ENCODE measurements around the gene TSPAN14. TPM values are rescaled to one million over a fixed set of nuclear protein-coding genes. Genes with fewer than 3 reads are reported as not detected.

Gene TSPAN14
- total and polyA plus RNA-seq, 4 donors = 19.9 to 36.8 (median 27.3) TPM

- TF ChIP-seq CTCF (IDR thresholded peaks at IDR 0.05; ENCODE audit: low read depth, low read length, missing input control) (no peak), ZBTB33 (IDR thresholded peaks at IDR 0.05) (no peak)
Observed at GRCh38 chr10:80528901-80529300, 74.8 kb downstream of the TSPAN14 start (continued).

GRCh38 chr10:80529604-80530003 is 75.5 kb downstream of the TSPAN14 start:
- DNase-seq (ENCODE audit: low spot score) = no peak
- Histone ChIP-seq H3K4me3 (ENCODE audit: low read depth in 1 of 3, low read length in 3 of 3) (no peak overlapping the region), H3K9me3 (ENCODE audit: control insufficient read depth in 4 of 4, low read length in 3 of 4) (no peaks in the 10 kb centered on the region), H3K27ac (ENCODE audit: low read depth in 1 of 2, low read length in 2 of 2) (no peak overlapping the region), H3K9ac (ENCODE audit: low read depth in 1 of 2, low read length in 2 of 2) (no peak overlapping the region), H3K27me3 (ENCODE audit: control insufficient read depth in 4 of 4, insufficient read depth in 4 of 4, low read length in 3 of 4) (no peaks in the 10 kb centered on the region), H3K4me1 (ENCODE audit: control insufficient read depth in 4 of 4, insufficient read depth in 4 of 4, low read length in 3 of 4) (peaks cover 0 to 4% (median 2%) of the 10 kb centered on the region in 4 donors), H3K36me3 (ENCODE audit: control insufficient read depth in 4 of 4, insufficient read depth in 3 of 4, low read depth in 1 of 4, low read length in 3 of 4) (no peaks in the 10 kb centered on the region)
- TF ChIP-seq TAF1 (conservative IDR thresholded peaks at IDR 0.05) (no peak), CTCF (IDR thresholded peaks at IDR 0.05; ENCODE audit: low read depth, low read length, missing input control) (no peak)
- 73% methylated on average over 12 of the region's 12 CpGs for WGBS

GRCh38 chr10:80530251-80530650 is 76.1 kb downstream of the TSPAN14 start:
- Histone ChIP-seq H3K4me3 (ENCODE audit: low read depth in 1 of 3, low read length in 3 of 3) (no peak overlapping the region), H3K27me3 (ENCODE audit: control insufficient read depth in 4 of 4, insufficient read depth in 4 of 4, low read length in 3 of 4) (no peaks in the 10 kb centered on the region), H3K9me3 (ENCODE audit: control insufficient read depth in 4 of 4, low read length in 3 of 4) (no peaks in the 10 kb centered on the region), H3K27ac (ENCODE audit: low read depth in 1 of 2, low read length in 2 of 2) (no peak overlapping the region), H3K36me3 (ENCODE audit: control insufficient read depth in 4 of 4, insufficient read depth in 3 of 4, low read depth in 1 of 4, low read length in 3 of 4) (no peaks in the 10 kb centered on the region), H3K9ac (ENCODE audit: low read depth in 1 of 2, low read length in 2 of 2) (no peak overlapping the region), H3K4me1 (ENCODE audit: control insufficient read depth in 4 of 4, insufficient read depth in 4 of 4, low read length in 3 of 4) (peaks cover 0 to 4% (median 2%) of the 10 kb centered on the region in 4 donors)
- WGBS = 15% methylated on average over 2 of the region's 2 CpGs
- DNase-seq (ENCODE audit: low spot score) = no peak
- TF ChIP-seq ZBTB33 (IDR thresholded peaks at IDR 0.05) (no peak), GABPA (IDR thresholded peaks at IDR 0.05 in 1 of 2, conservative IDR thresholded peaks at IDR 0.05 in 1 of 2) (no peak), RXRA (IDR thresholded peaks at IDR 0.05) (peak in 1 of 2 donors; percentile 9), SP1 (IDR thresholded peaks at IDR 0.05) (no peak), HNF4G (IDR thresholded peaks at IDR 0.05) (no peak), JUND (IDR thresholded peaks at IDR 0.05) (no peak), REST (IDR thresholded peaks at IDR 0.05) (no peak), TAF1 (conservative IDR thresholded peaks at IDR 0.05) (no peak), NR2F2 (IDR thresholded peaks at IDR 0.05) (no peak), CTCF (IDR thresholded peaks at IDR 0.05; ENCODE audit: low read depth, low read length, missing input control) (peak; percentile 40), RAD21 (IDR thresholded peaks at IDR 0.05) (peak; percentile 68 to 75), HNF4A (conservative IDR thresholded peaks at IDR 0.05) (peak in 1 of 2 donors; percentile 2)
